Hepatocyte (in vitro differentiated cells): ENCODE results near the gene NCOA4.

ENCODE experiments used
- EZH2 ChIP-seq: fragments of 200-600 bp; sonication (generic); IDR thresholded peaks from 2 replicates; pipeline ENCODE4 v1.6.1; 2016; ENCODE audit warnings: antibody characterized with exemption, mild to moderate bottlenecking, borderline replicate concordance
- EZH2phosphoT487 ChIP-seq: fragments of 200-600 bp; sonication (generic); IDR thresholded peaks from one replicate; pipeline ENCODE4 v1.6.1; 2018; ENCODE audit warnings: antibody characterized with exemption, mild to moderate bottlenecking, low read depth, moderate library complexity; ENCODE audit not compliant: unreplicated experiment, severe bottlenecking
- TF ChIP-seq, protein P1 (sequence below): fragments of 200-600 bp; sonication (generic); IDR thresholded peaks from 2 replicates; pipeline ENCODE4 v1.5.1; 2016; ENCODE audit warnings: antibody characterized with exemption, mild to moderate bottlenecking; ENCODE audit not compliant: poor library complexity

DNA sequence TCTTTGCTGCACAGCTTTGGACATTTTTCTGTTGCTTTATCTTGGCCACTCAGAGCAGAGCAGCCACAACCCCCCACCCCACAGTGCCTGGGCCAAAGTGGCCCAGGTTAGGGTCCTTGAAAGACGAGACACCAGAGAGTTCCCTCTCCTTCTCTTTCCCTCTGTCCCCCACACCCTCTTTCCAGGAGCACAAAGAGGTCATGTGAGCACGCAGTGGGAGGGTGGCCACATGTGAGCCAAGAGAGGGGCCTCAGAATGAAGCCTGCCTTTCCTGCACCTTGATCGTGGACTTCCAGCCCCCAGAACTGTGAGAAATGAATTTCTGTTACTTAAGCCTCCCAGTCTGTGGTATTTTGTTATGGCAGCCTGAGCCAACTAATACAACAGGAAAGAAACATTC lies 30.3 kb upstream of the NCOA4 start:
- TF ChIP-seq EZH2 (no peak), EZH2phosphoT487 (no peak)
- TF ChIP-seq, protein P1, sequence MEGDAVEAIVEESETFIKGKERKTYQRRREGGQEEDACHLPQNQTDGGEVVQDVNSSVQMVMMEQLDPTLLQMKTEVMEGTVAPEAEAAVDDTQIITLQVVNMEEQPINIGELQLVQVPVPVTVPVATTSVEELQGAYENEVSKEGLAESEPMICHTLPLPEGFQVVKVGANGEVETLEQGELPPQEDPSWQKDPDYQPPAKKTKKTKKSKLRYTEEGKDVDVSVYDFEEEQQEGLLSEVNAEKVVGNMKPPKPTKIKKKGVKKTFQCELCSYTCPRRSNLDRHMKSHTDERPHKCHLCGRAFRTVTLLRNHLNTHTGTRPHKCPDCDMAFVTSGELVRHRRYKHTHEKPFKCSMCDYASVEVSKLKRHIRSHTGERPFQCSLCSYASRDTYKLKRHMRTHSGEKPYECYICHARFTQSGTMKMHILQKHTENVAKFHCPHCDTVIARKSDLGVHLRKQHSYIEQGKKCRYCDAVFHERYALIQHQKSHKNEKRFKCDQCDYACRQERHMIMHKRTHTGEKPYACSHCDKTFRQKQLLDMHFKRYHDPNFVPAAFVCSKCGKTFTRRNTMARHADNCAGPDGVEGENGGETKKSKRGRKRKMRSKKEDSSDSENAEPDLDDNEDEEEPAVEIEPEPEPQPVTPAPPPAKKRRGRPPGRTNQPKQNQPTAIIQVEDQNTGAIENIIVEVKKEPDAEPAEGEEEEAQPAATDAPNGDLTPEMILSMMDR, result no peak
